Right renal pelvis (tissue), 4 donors: ENCODE measurements around the gene ELK3. TPM values are rescaled to one million over a fixed set of nuclear protein-coding genes. Genes with fewer than 3 reads are reported as not detected.

Experiments used
- DNase-seq, 4 donors: peaks; one replicate each; pipeline ENCODE4 v3.0.0-alpha.2; 2013; ENCODE audit warnings: low read depth in 4 of 4, low spot score in 3 of 4, missing footprints in 1 of 4
- polyA plus RNA-seq, 4 donors: library from polyadenylated mRNA; unstranded; fragments of 120-200 nt; gene quantifications; one replicate each; pipeline ENCODE4 v1.2.1, GENCODE V29; 2013; ENCODE audit not compliant: insufficient read length in 4 of 4

Gene ELK3
- 10 to 100 TPM; 56.0 to 66.3 (median 65.9) TPM for polyA plus RNA-seq

DNA sequence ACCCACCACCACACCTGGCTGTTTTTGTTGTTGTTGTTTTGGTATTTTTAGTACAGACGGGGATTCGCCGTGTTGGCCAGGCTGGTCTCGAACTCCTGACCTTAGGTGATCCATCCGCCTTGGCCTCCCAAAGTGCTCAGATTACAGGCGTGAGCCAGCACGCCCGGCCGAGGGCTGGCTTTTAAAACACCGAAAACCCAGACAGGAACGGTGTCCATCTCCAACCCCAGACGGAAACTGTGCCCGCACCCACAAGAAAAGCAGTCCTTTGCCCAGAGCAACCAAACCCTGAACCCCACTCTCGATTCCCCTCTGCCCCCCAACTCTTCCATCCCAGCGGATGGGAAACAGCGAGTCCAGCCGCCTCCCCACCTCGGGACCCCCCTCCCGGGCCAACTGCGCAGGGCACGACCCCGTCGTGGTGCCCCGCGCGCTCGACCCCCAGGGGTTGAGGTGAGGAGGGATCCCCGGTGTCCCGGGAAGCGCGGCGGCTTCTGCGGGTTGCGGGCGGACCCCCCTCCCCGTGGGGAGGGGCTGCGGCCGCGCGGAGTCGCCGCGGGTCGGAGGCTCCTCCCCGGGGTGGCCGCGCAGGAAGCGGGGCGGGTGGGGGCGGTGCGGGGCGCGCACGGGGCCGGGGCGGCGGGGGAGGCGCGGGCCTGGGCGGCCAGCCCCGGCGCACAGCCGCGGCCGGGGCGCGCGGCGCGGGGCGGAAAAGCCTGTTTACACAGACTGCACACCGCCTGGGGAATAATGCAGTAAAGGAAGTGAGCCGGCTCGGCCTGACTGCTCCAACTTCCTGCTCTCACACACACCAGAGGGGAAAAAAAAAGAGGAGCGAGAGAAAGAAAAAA is at the start of gene ELK3:
ELK3 (plus strand) TSS at position 651 of the 851 bp plus-strand sequence.
- DNase-seq: no peak

DNA sequence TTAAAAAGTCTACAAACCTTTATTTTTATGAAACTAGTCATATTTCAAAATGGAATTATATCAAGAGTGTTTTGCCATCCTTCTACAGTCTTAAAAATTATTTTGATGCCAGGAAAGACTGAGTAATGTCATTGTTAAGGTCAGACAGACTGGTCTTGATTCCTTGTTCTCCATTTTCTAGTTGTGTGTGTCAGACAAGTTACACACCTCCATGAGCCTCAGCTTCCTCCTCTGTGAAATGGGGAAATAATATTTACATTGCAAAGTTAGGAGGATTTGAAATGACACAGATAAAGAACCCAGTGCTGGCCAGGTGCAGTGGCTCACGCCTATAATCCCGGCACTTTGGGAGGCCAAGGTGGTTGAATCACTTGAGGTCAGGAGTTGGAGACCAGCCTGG is 47.4 kb upstream of the ELK3 start:
- DNase-seq: no peak

- no peak for DNase-seq
Measured at GRCh38 chr12:96150442-96150841, 43.7 kb upstream of the ELK3 start.

DNA sequence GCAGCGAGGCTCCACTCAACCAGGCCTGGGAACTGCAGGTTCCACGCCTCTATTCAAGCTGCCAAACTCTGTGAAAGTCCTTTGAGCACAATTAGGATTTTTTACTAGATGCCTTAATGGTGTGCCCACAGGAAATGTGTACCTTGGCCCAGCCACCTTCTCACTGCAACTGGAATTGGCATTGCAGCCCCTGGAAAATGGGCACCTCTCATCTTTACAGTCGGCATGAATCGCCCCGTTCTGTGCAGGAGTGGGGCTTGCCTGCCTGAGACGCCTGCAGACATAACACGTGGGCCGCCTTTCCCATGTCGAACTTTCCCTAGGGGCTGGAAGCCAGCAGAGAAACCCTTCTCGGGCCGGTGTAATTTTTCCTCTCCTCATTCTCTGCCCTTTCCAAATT is 42.0 kb upstream of the ELK3 start:
- DNase-seq: no peak

DNA sequence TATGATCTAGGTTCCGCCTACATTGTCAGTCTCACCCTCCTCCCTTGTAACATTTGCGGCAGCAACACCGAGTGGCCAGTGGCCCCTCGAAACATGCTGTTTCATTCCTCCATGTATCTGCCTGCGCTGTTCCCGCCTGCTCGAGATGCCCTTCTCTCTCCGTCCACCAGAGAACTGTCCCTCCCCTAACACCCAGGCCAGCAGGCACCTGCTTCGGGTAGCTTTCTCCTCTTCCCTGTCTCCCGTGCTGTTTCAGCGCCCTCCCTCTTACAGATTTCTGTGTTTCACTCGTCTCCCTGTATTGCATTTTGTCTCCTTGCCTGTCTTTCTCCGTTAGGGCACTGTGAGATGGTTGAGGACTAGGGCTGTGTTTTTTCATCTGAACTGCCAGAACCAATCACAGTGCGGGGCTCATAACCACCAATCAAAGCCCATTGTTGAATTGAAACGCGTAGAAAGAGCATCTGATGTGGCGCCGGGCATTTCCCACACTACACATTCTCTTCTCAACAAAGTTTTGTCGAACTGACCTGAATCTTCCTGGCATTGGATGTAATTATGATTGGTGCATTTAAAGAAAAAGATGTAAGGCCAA is 40.9 kb upstream of the ELK3 start:
- DNase-seq: no peak

DNA sequence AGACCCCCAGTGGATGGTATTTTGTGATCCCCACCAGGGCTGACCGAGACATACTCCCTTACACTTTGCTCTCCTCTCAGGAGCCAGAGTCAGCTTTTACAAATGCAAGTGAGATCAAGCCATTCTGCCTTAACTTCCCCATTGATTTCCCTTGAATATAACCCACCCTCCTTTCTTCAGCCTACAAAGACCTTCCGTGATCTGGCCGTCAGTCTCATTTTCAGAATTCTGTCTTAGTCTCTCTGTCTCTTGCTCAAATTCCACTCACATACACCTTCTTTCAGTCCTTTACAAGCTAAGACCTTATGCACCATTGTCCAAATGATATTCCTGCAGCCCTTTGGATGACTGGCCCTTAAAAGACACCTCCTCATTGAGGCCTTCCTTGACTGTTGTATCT is 39.0 kb upstream of the ELK3 start:
- DNase-seq: no peak

- DNase-seq: no peak
Measured at GRCh38 chr12:96155781-96156180, 38.4 kb upstream of the ELK3 start.

DNA sequence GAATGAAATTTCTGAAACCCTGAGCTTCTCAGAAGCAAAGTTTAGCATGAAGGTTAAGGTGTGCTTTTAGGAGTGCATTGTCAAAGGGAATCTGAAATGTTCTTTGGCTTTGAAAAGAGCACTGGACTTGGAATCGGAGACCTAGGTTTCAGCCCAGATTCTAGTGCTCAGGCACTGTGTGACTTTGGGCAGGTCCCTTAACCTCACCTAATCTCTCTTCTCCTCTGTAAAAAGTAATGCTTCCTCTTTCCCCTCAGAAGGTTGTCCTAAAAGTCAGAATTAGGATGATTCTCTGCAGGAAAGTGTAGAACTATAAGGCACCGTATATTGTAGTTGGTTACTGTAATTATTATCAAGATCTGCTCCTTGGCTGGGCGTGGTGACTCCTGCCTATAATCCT is 38.0 kb upstream of the ELK3 start:
- no peak for DNase-seq

DNA sequence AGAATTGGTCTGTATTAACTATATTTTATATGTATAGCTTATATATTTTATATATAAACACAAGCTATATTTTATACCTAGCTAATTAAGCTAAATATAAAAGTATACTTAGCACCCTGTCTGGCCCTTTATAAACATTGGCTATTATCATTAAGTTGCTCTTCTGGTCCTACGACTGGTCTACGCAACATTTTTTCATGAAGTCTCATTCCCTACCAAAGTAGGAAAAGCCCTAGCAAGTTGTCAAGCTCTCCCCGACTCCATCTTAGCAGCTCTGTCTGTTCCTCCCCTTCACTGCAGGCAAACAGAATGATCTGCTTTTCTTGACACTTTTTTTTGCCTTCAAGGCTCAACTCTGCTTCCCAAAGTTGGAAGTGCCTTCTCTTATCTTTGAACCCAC is 36.7 kb upstream of the ELK3 start:
- DNase-seq: no peak

- no peak for DNase-seq
Measured at GRCh38 chr12:96164951-96165811, 29.0 kb upstream of the ELK3 start.

DNA sequence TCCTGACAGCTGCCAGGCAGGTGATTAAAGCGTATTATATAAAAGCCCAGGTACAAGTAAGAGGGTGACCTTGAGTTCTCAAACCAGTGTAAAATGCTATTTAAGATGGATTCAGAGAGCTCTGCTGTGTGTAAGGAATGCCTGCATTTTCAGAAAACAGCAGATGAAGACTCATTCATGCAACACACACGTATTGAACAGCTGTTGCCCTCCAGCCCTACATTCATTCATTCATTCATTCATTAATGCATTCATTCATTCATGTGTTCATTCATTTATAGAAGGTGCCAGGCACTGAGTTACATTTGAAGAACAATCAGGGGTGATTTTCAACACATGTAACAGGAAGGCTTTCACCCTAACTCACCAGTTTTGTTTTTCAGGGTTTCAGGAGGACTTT is 27.4 kb upstream of the ELK3 start:
- no peak for DNase-seq

DNA sequence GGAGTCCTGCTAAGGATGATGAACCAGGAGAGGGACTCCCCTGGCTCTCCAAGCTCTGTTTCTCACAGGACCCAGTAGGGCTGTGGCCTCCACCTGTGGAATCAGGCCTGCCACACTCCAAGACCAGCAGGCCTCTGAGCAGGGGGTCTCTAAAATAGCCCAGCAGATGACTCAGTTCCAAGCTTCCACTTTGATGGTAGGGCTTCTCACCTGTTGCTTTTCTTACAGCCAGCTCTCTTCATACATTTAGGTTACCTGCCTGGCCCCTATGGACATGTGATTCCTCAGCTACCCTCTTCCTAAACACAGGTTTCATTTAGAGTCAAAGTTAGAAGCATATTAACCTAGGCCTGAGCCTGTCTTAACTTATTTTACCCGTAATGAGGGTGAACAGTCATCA is 26.7 kb upstream of the ELK3 start:
- DNase-seq: no peak

GRCh38 chr12:96170328-96170727 is 23.8 kb upstream of the ELK3 start:
- no peak for DNase-seq

GRCh38 chr12:96170762-96171161 is 23.4 kb upstream of the ELK3 start:
- no peak for DNase-seq

- no peak for DNase-seq
Measured at GRCh38 chr12:96171905-96172304, 22.3 kb upstream of the ELK3 start.

DNA sequence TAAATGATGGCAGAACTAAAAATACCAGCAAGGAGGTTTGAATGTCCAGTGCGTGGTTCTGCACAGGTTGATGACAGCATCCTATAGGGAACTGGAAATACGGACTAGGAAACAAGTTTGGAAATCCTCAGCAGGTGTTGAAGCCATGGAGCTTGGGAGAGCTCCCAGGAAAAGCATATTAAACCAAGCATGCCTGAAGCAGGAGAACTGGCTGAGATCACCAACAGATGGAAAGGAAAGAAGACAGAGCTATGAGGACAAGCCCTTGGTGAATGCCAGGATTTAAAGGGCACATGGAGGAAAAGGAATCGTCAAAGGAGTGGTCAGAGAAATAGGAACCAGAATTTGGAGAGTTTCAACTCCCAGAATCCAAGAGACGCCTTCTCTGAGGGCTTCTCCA is 21.2 kb upstream of the ELK3 start:
- DNase-seq: no peak

- DNase-seq: no peak
Measured at GRCh38 chr12:96176575-96176974, 17.6 kb upstream of the ELK3 start.

DNA sequence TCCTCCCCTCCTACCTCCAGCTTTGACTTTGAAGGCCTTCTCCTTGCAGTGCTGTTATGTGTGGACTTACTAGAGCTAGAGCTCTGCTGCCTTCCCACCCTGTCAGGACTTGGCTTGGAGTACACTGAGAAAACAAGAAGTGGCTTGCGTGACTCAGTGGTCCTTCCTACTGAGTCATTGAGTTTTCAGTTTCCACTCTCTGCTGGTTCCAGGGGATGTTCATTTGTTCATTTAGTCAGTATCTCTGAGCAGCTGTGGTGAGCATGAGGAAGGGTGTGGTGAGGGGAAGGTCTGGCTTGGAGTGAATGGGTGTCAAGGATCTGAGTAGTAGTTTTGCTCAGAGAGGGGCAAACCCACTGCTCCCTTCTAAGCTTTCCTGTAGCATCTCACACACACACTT is 17.2 kb upstream of the ELK3 start:
- no peak for DNase-seq

- DNase-seq: no peak
Measured at GRCh38 chr12:96183734-96184370, 10.3 kb upstream of the ELK3 start.

DNA sequence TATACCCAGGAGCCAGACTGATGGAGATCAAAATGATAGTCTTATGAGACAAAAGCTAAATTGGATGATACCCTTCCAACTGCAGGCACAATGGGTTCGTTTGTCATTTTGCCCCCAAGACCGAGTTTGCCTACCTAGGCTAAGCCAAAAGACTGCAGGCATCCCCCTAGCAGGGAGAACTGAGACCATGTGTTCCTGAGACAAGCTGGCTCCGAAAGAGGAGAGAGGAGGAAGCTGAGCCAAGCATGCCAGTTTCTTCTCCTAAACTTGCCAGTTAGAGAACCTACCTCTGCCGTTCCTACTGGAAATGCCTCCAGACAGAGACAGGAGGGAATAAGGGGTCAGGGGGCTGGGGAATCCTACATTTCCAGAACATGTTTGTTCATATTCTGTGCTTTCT is 8.3 kb upstream of the ELK3 start:
- DNase-seq: no peak
